ENCODE measurements around the gene SLC48A1.
"Not testable (repeated sequence)": the region's sequence is repeated elsewhere in the genome, so short reads cannot be mapped to it uniquely, and the experiment has no call there.

SLC48A1 gene

GRCh38 chr12:47795121-47795813 lies 22.2 kb downstream of the SLC48A1 start:
- DNase-seq = no peak

GRCh38 chr12:47795814-47796411 lies 22.9 kb downstream of the SLC48A1 start:
- no peak for DNase-seq

- DNase-seq = no peak
Measured at GRCh38 chr12:47797441-47797840, 24.4 kb downstream of the SLC48A1 start.

GRCh38 chr12:47798382-47798948 lies 25.4 kb downstream of the SLC48A1 start:
- no peak for DNase-seq

- no peak for DNase-seq
Measured at GRCh38 chr12:47799357-47799955, 26.4 kb downstream of the SLC48A1 start.

- no peak for DNase-seq
Measured at GRCh38 chr12:47800582-47800981, 27.5 kb downstream of the SLC48A1 start.

- no peak for DNase-seq
Measured at GRCh38 chr12:47801170-47801903, 28.3 kb downstream of the SLC48A1 start.

GRCh38 chr12:47801904-47802246 lies 28.8 kb downstream of the SLC48A1 start:
- DNase-seq = no peak

- no peak for DNase-seq
Measured at GRCh38 chr12:47802312-47802711, 29.3 kb downstream of the SLC48A1 start.

- no peak for DNase-seq
Measured at GRCh38 chr12:47803191-47803875, 30.3 kb downstream of the SLC48A1 start.

GRCh38 chr12:47804171-47804570 lies 31.1 kb downstream of the SLC48A1 start:
- DNase-seq = no peak

- DNase-seq = no peak
Measured at GRCh38 chr12:47805417-47805816, 32.4 kb downstream of the SLC48A1 start.

GRCh38 chr12:47807338-47807737 lies 34.3 kb downstream of the SLC48A1 start:
- DNase-seq = no peak

GRCh38 chr12:47808050-47808449 lies 35.0 kb downstream of the SLC48A1 start:
- no peak for DNase-seq

- no peak for DNase-seq
Measured at GRCh38 chr12:47808574-47809365, 35.7 kb downstream of the SLC48A1 start.

- DNase-seq = not testable (repeated sequence)
Measured at GRCh38 chr12:47809518-47809917, 36.5 kb downstream of the SLC48A1 start.

GRCh38 chr12:47811072-47811396 lies 38.0 kb downstream of the SLC48A1 start:
- no peak for DNase-seq

GRCh38 chr12:47811581-47812484 lies 38.8 kb downstream of the SLC48A1 start:
- DNase-seq = no peak

- no peak for DNase-seq
Measured at GRCh38 chr12:47812797-47813510, 39.9 kb downstream of the SLC48A1 start.

GRCh38 chr12:47813511-47814196 lies 40.6 kb downstream of the SLC48A1 start:
- DNase-seq = no peak
